Endothelial cell (in vitro differentiated cells): ENCODE data around the gene COL4A1. TPM values are rescaled to one million over a fixed set of nuclear protein-coding genes. Genes with fewer than 3 reads are reported as not detected.

Experiments used
- DNase-seq: peaks from one replicate; pipeline ENCODE4 v3.0.0; 2021; ENCODE audit warnings: low spot score
- H3K27ac Mint-ChIP-seq: one replicate; pipeline ENCODE4 v1.8.0; 2021; ENCODE audit warnings: mixed read lengths, inconsistent platforms; ENCODE audit not compliant: unreplicated experiment
- H3K27me3 Mint-ChIP-seq: one replicate; pipeline ENCODE4 v1.8.0; 2021; ENCODE audit warnings: mild to moderate bottlenecking, moderate library complexity, mixed read lengths, inconsistent platforms; ENCODE audit not compliant: unreplicated experiment
- H3K36me3 Mint-ChIP-seq: one replicate; pipeline ENCODE4 v1.8.0; 2021; ENCODE audit warnings: mild to moderate bottlenecking, low read depth, mixed read lengths, inconsistent platforms; ENCODE audit not compliant: unreplicated experiment
- H3K4me1 Mint-ChIP-seq: one replicate; pipeline ENCODE4 v1.8.0; 2021; ENCODE audit warnings: mild to moderate bottlenecking, mixed read lengths, inconsistent platforms; ENCODE audit not compliant: unreplicated experiment
- H3K4me3 Mint-ChIP-seq: one replicate; pipeline ENCODE4 v1.8.0; 2021; ENCODE audit warnings: mild to moderate bottlenecking, mixed read lengths, inconsistent platforms; ENCODE audit not compliant: unreplicated experiment
- H3K9me3 Mint-ChIP-seq: one replicate; pipeline ENCODE4 v1.8.0; 2021; ENCODE audit warnings: mixed read lengths, inconsistent platforms; ENCODE audit not compliant: unreplicated experiment
- total RNA-seq: library from RNA; stranded (reverse); fragmentation: NEBNext Ultra II Directional; extraction: Animal tissue kit (Norgen Biotek cat#: 25700); gene quantifications from one replicate; pipeline ENCODE4 v1.2.1, GENCODE V29; 2021; ENCODE audit not compliant: unreplicated experiment
- TF ChIP-seq, protein P1 (sequence below): fragments of 200-600 bp; sonication (generic); IDR thresholded peaks from one replicate; pipeline ENCODE4 v1.5.0; 2021; ENCODE audit warnings: antibody characterized with exemption; ENCODE audit not compliant: unreplicated experiment

The COL4A1 gene
- total RNA-seq, 1 donor from 2014 or later = 2,720 TPM

DNA sequence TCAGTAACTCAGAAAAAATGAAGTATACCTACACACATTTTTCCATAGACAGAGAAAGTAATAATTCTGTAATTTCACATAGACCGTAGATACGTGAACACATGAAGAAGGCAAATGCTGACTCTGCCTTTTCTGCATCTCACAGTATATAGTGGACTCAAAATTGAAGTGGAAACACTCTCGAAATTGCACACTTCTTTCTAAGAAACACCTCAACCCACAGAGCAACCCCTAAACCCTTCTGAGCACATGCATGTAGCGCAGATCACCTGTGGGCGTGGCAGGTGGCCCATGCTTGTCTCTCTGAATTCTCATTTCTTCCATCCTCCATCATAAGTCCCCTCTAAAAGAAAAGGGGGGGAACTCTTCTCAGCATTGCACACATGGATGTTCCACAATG lies 34.7 kb downstream of the COL4A1 start:
- Mint-ChIP-seq H3K4me3 (no peak overlapping the region), H3K27me3 (peaks cover 10% of the 10 kb centered on the region), H3K27ac (no peak overlapping the region), H3K4me1 (peaks cover 71% of the 10 kb centered on the region), H3K9me3 (no peaks in the 10 kb centered on the region), H3K36me3 (peaks cover 53% of the 10 kb centered on the region)
- TF ChIP-seq, protein P1, sequence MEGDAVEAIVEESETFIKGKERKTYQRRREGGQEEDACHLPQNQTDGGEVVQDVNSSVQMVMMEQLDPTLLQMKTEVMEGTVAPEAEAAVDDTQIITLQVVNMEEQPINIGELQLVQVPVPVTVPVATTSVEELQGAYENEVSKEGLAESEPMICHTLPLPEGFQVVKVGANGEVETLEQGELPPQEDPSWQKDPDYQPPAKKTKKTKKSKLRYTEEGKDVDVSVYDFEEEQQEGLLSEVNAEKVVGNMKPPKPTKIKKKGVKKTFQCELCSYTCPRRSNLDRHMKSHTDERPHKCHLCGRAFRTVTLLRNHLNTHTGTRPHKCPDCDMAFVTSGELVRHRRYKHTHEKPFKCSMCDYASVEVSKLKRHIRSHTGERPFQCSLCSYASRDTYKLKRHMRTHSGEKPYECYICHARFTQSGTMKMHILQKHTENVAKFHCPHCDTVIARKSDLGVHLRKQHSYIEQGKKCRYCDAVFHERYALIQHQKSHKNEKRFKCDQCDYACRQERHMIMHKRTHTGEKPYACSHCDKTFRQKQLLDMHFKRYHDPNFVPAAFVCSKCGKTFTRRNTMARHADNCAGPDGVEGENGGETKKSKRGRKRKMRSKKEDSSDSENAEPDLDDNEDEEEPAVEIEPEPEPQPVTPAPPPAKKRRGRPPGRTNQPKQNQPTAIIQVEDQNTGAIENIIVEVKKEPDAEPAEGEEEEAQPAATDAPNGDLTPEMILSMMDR = no peak
- DNase-seq = no peak

DNA sequence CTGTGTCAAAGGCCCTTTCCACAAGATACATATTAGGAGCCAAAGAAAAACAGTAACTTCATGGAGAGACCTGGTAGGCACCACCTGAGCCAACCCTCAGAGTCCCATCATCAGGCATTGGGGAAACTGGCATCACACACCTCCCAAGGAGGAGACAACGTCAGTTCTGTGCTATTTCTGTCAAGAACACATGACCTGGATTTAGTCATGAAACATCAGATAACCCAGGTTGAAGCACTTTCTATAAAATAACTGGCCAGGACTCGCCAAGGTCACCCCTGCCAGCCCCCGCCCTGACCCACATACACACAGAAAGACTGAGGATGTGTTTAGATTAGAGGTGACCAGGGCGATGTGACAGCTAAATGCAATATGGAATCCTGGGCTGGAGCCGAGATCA lies 35.6 kb downstream of the COL4A1 start:
- Mint-ChIP-seq H3K27ac (no peak overlapping the region), H3K36me3 (peaks cover 56% of the 10 kb centered on the region), H3K27me3 (peaks cover 10% of the 10 kb centered on the region), H3K4me3 (no peak overlapping the region), H3K9me3 (no peaks in the 10 kb centered on the region), H3K4me1 (peaks cover 79% of the 10 kb centered on the region)
- TF ChIP-seq, protein P1 = no peak
- no peak for DNase-seq

DNA sequence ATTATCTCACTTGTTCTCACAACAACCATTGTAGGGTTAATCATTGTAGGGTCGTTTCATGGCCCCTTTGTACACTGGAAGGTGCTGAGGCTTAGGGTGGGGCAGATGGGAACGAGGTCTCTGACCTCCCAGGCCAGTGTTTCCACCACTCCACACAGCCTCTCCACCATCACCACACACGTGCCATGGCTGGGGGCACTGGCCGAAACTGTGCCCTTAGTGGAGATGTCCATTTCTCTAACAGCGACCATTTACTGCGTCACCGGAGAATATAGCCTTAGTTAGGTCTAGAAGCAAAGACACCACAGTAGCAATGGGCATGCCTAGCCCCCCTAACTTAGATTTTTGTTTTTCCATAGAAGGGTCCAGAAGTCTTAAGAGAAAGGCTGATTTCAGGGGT lies 36.5 kb downstream of the COL4A1 start:
- Mint-ChIP-seq H3K4me3 (no peak overlapping the region), H3K36me3 (peaks cover 51% of the 10 kb centered on the region), H3K9me3 (no peaks in the 10 kb centered on the region), H3K4me1 (peaks cover 79% of the 10 kb centered on the region), H3K27ac (peak overlapping the region; percentile 54), H3K27me3 (peaks cover 9% of the 10 kb centered on the region)
- no peak for DNase-seq
- TF ChIP-seq, protein P1 = no peak

DNA sequence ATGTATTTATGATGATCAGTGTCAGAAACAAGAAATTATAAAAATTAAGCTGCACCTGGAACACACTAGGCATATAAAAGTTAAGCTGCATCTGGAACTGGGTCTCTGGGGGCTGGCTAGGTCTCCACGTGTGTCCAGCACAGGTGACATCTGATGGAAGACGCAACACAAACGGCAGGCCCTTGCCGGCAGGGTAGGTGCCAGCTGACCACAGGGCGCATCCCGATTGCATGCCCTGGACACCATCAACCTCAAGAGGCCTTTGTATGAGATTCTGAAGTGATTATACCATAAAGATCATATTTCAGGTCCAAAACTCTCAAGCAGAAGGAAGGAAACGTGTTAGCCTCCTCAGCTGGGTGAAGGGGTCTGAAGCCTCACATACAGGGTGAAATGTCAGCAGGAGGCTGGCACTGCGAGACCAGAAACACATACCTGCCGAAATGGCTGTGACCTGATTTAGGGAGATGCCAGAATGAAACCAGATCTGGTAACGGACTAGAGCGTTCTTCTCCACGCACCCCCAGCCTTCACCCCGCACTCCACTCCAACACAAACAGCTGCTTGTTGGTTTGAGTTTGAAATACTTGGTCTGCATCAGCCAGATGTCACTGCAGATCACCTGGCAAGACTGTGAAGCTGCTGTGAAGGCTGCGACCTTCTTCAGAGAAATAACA lies 37.3 kb downstream of the COL4A1 start:
- Mint-ChIP-seq H3K27ac (peak overlapping the region; percentile 52), H3K4me3 (peak overlapping the region; percentile 56), H3K36me3 (peaks cover 57% of the 10 kb centered on the region), H3K27me3 (peaks cover 7% of the 10 kb centered on the region), H3K4me1 (peaks cover 81% of the 10 kb centered on the region), H3K9me3 (no peaks in the 10 kb centered on the region)
- TF ChIP-seq, protein P1 = no peak
- no peak for DNase-seq

DNA sequence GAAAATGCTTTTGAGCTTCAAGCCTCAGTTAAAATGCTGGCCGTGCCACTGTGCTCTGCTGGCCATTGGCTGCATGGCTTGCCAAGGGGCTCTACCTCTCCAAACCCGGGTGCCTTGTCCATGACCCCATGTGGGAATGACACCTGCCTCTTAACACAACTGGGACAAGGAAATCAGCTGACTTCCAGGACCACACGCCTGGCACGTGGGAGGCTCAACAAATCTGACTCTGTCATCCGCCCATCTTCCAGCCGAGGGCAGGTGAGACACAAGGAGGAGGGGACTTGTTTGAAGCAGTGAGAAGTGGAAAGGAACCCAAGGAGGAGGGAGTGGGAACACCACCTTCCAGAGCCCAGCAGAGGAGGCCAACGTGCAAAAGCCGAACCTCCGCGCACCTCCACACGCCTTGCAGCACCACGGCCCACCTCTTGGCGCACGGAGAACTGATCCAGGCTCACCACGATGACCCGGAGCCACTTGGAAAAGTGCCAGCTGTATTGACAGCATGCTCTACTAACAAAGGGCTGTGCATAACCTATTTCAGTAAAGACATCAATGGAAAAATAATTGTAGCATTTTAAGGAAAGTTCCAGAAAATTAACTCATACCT lies 38.3 kb downstream of the COL4A1 start:
- DNase-seq = no peak
- TF ChIP-seq, protein P1 = no peak
- Mint-ChIP-seq H3K27me3 (peaks cover 4% of the 10 kb centered on the region), H3K9me3 (no peaks in the 10 kb centered on the region), H3K27ac (no peak overlapping the region), H3K4me3 (no peak overlapping the region), H3K4me1 (peaks cover 88% of the 10 kb centered on the region), H3K36me3 (peaks cover 58% of the 10 kb centered on the region)
